A673 (cell line): Measurements from ENCODE around the gene SESN1. TPM values are rescaled to one million over a fixed set of nuclear protein-coding genes. Genes with fewer than 3 reads are reported as not detected.

Source experiments
- BruUV-seq: library from RNA; stranded (reverse); fragments of 400-500 nt; replicated peaks from 2 replicates; lab custom pipeline; 2021; lab: Mats Ljungman, UMichigan
- CTCF ChIA-PET: fragments of 300-600 bp; sonication (Branson Sonifier 250); formaldehyde crosslinking; loops from one replicate; lab custom pipeline; 2022; ENCODE audit warnings: antibody characterized with exemption; lab: Charles Lee
- POLR2A ChIA-PET: fragments of 300-600 bp; sonication (Branson Sonifier 250); formaldehyde crosslinking; loops from one replicate; lab custom pipeline; 2022; ENCODE audit warnings: antibody characterized with exemption; ENCODE audit not compliant: low non-redundant PET; lab: Charles Lee
- DNase-seq: peaks from one replicate; pipeline ENCODE4 v3.0.0-alpha.2; 2015; ENCODE audit warnings: low spot score
- H3K27ac ChIP-seq: fragments of 200-600 bp; sonication (generic); 2 replicates; pipeline ENCODE4 v1.5.1; 2016; ENCODE audit warnings: mixed run types, low read depth, mild to moderate bottlenecking, mixed read lengths, antibody characterized with exemption, low read length; ENCODE audit not compliant: poor library complexity, severe bottlenecking
- H3K27me3 ChIP-seq: fragments of 200-600 bp; sonication (generic); replicated peaks from 2 replicates; pipeline ENCODE4 v1.6.1; 2017; ENCODE audit warnings: mixed run types, low read depth, mild to moderate bottlenecking, mixed read lengths, antibody characterized with exemption, low read length; ENCODE audit not compliant: insufficient read depth, poor library complexity
- H3K36me3 ChIP-seq: fragments of 200-600 bp; sonication (generic); 2 replicates; pipeline ENCODE4 v1.6.1; 2016; ENCODE audit warnings: mixed run types, mild to moderate bottlenecking, mixed read lengths, antibody characterized with exemption, low read length; ENCODE audit not compliant: insufficient read depth, poor library complexity, severe bottlenecking
- H3K4me1 ChIP-seq: fragments of 200-600 bp; sonication (generic); 2 replicates; pipeline ENCODE4 v1.6.1; 2017; ENCODE audit warnings: mixed run types, mild to moderate bottlenecking, mixed read lengths, antibody characterized with exemption, low read length; ENCODE audit not compliant: insufficient read depth, poor library complexity, severe bottlenecking
- H3K4me3 ChIP-seq: fragments of 200-600 bp; sonication (generic); 2 replicates; pipeline ENCODE4 v1.5.1; 2016; ENCODE audit warnings: low read depth, mixed run types, mild to moderate bottlenecking, mixed read lengths, low read length; ENCODE audit not compliant: poor library complexity, severe bottlenecking
- H3K9me3 ChIP-seq: fragments of 200-600 bp; sonication (generic); 2 replicates; pipeline ENCODE4 v1.6.1; 2016; ENCODE audit warnings: mixed run types, low read depth, mild to moderate bottlenecking, mixed read lengths, antibody characterized with exemption, low read length; ENCODE audit not compliant: poor library complexity, severe bottlenecking
- CTCF ChIP-seq: fragments of 300-800, 200-600 bp; sonication (generic); conservative IDR thresholded peaks from 2 replicates; pipeline ENCODE4 v1.5.1; 2017; ENCODE audit warnings: low read depth, mild to moderate bottlenecking, antibody characterized with exemption, low read length, moderate library complexity, mixed read lengths
- EZH2 ChIP-seq: fragments of 200-600 bp; sonication (generic); IDR thresholded peaks from 2 replicates; pipeline ENCODE4 v1.6.1; 2017; ENCODE audit warnings: borderline replicate concordance, low read depth, mild to moderate bottlenecking, mixed read lengths, antibody characterized with exemption, low read length; ENCODE audit not compliant: poor library complexity, severe bottlenecking
- intact Hi-C: fragments of 100-400 bp; cut with micrococcal nuclease; formaldehyde crosslinking; loops from one replicate; pipeline ENCODE4 v1.10.0; 2022; ENCODE audit not compliant: unreplicated experiment
- total RNA-seq: library from RNA; stranded (reverse); gene quantifications from 2 replicates; pipeline ENCODE4 v1.2.3, GENCODE V29; 2021

Gene SESN1
- total RNA-seq, 1 experiment from 2014 or later, result 4.1 TPM

- DNase-seq, result no peak
- H3K9me3 ChIP-seq, result no peaks in the 10 kb centered on the region
- no peak overlapping the region for H3K27ac ChIP-seq
- TF ChIP-seq EZH2, result no peak
- no peak for TF ChIP-seq CTCF
- BruUV-seq, result no TSS peak
- ChIA-PET CTCF (no interaction called here), POLR2A (no interaction called here)
- H3K4me3 ChIP-seq, result no peak overlapping the region
- intact Hi-C loops, result no loop called here
- no peaks in the 10 kb centered on the region for H3K36me3 ChIP-seq
- no peaks in the 10 kb centered on the region for H3K4me1 ChIP-seq
- no peaks in the 10 kb centered on the region for H3K27me3 ChIP-seq
Observed at GRCh38 chr6:108945681-108946159, 148.9 kb downstream of the SESN1 start.

- Histone ChIP-seq H3K27ac (no peak overlapping the region), H3K4me3 (no peak overlapping the region), H3K27me3 (no peaks in the 10 kb centered on the region), H3K4me1 (no peaks in the 10 kb centered on the region), H3K9me3 (no peaks in the 10 kb centered on the region), H3K36me3 (no peaks in the 10 kb centered on the region)
- TF ChIP-seq EZH2 (no peak), CTCF (no peak)
- intact Hi-C loops, result no loop called here
- CTCF ChIA-PET, result no interaction called here
- BruUV-seq, result no TSS peak
- POLR2A ChIA-PET, result no interaction called here
- DNase-seq, result no peak
Observed at GRCh38 chr6:108944707-108945680, 149.7 kb downstream of the SESN1 start.

GRCh38 chr6:108944071-108944470, 150.6 kb downstream of the SESN1 start:
- ChIA-PET CTCF (no interaction called here), POLR2A (no interaction called here)
- DNase-seq, result no peak
- Histone ChIP-seq H3K9me3 (no peaks in the 10 kb centered on the region), H3K27ac (no peak overlapping the region), H3K4me3 (no peak overlapping the region), H3K27me3 (no peaks in the 10 kb centered on the region), H3K4me1 (no peaks in the 10 kb centered on the region), H3K36me3 (no peaks in the 10 kb centered on the region)
- TF ChIP-seq EZH2, result no peak
- no peak for TF ChIP-seq CTCF
- intact Hi-C loops, result no loop called here
- BruUV-seq, result no TSS peak
